ENCODE results near the gene NEK1.

NEK1 gene

GRCh38 chr4:169622566-169622965, 10.2 kb upstream of the NEK1 start:
- H3K4me3 ChIP-seq (ENCODE audit: low read length): peak overlapping the region; percentile 83

GRCh38 chr4:169621731-169622492, 9.5 kb upstream of the NEK1 start:
- TF ChIP-seq EZH2phosphoT487 (IDR thresholded peaks at IDR 0.05; ENCODE audit: low read depth) (no peak), CTCF (IDR thresholded peaks at IDR 0.05; ENCODE audit: low read depth, low read length) (no peak)
- peak overlapping the region; percentile 94 for H3K4me2 ChIP-seq (ENCODE audit: low read length)
- H3K36me3 ChIP-seq (replicated peaks; ENCODE audit: low read depth, low read length): no peaks in the 10 kb centered on the region
- H3K4me1 ChIP-seq (ENCODE audit: low read length): peaks cover 16% of the 10 kb centered on the region
- H3K4me3 ChIP-seq (ENCODE audit: low read length): peak overlapping the region; percentile 83
- H3K27ac ChIP-seq (ENCODE audit: low read length): no peak overlapping the region
- H2AFZ ChIP-seq (ENCODE audit: low read depth, low read length): no peak overlapping the region
- H4K20me1 ChIP-seq (ENCODE audit: insufficient read depth, low read length): peaks cover 20% of the 10 kb centered on the region; the same call in 1 of the 2 replicates
- no peaks in the 10 kb centered on the region for H3K9me3 ChIP-seq (ENCODE audit: insufficient read depth, low read length)
- no peaks in the 10 kb centered on the region for H3K27me3 ChIP-seq (ENCODE audit: low read depth, low read length)
- H3K9ac ChIP-seq (ENCODE audit: low read length): peak overlapping the region; percentile 91
- H3K79me2 ChIP-seq (ENCODE audit: low read length): peaks cover 64% of the 10 kb centered on the region

More at GRCh38 chr4:169622566-169622965, 10.2 kb upstream of the NEK1 start:
- Histone ChIP-seq H3K9me3 (ENCODE audit: insufficient read depth, low read length) (no peaks in the 10 kb centered on the region), H3K4me2 (ENCODE audit: low read length) (peak overlapping the region; percentile 94), H4K20me1 (ENCODE audit: insufficient read depth, low read length) (peaks cover 25% of the 10 kb centered on the region), H2AFZ (ENCODE audit: low read depth, low read length) (no peak overlapping the region), H3K36me3 (replicated peaks; ENCODE audit: low read depth, low read length) (no peaks in the 10 kb centered on the region), H3K4me1 (ENCODE audit: low read length) (peaks cover 19% of the 10 kb centered on the region), H3K27ac (ENCODE audit: low read length) (no peak overlapping the region), H3K79me2 (ENCODE audit: low read length) (peaks cover 70% of the 10 kb centered on the region), H3K27me3 (ENCODE audit: low read depth, low read length) (no peaks in the 10 kb centered on the region), H3K9ac (ENCODE audit: low read length) (peak overlapping the region; percentile 91; the same call in 1 of the 2 replicates)
- TF ChIP-seq EZH2phosphoT487 (IDR thresholded peaks at IDR 0.05; ENCODE audit: low read depth) (no peak), CTCF (IDR thresholded peaks at IDR 0.05; ENCODE audit: low read depth, low read length) (no peak)

- Histone ChIP-seq H2AFZ (ENCODE audit: low read depth, low read length) (peak overlapping the region; percentile 73), H4K20me1 (ENCODE audit: insufficient read depth, low read length) (peaks cover 12% of the 10 kb centered on the region; the same call in 1 of the 2 replicates), H3K4me1 (ENCODE audit: low read length) (peaks cover 16% of the 10 kb centered on the region), H3K79me2 (ENCODE audit: low read length) (peaks cover 55% of the 10 kb centered on the region), H3K9ac (ENCODE audit: low read length) (peak overlapping the region; percentile 91), H3K27me3 (ENCODE audit: low read depth, low read length) (no peaks in the 10 kb centered on the region), H3K4me2 (ENCODE audit: low read length) (peak overlapping the region; percentile 94), H3K36me3 (replicated peaks; ENCODE audit: low read depth, low read length) (no peaks in the 10 kb centered on the region), H3K27ac (ENCODE audit: low read length) (peak overlapping the region; percentile 71), H3K4me3 (ENCODE audit: low read length) (peak overlapping the region; percentile 83), H3K9me3 (ENCODE audit: insufficient read depth, low read length) (no peaks in the 10 kb centered on the region)
- TF ChIP-seq EZH2phosphoT487 (IDR thresholded peaks at IDR 0.05; ENCODE audit: low read depth) (no peak), CTCF (IDR thresholded peaks at IDR 0.05; ENCODE audit: low read depth, low read length) (no peak)
Measured at GRCh38 chr4:169620880-169621248, 8.5 kb upstream of the NEK1 start.

- Histone ChIP-seq H2AFZ (ENCODE audit: low read depth, low read length) (peak within 1 kb of the TSS; percentile 90), H3K27me3 (ENCODE audit: low read depth, low read length) (no peaks in the 10 kb centered on the region), H3K9me3 (ENCODE audit: insufficient read depth, low read length) (no peaks in the 10 kb centered on the region), H3K36me3 (replicated peaks; ENCODE audit: low read depth, low read length) (no peaks in the 10 kb centered on the region), H4K20me1 (ENCODE audit: insufficient read depth, low read length) (peaks cover 9% of the 10 kb centered on the region; the same call in 1 of the 2 replicates), H3K9ac (ENCODE audit: low read length) (peak within 1 kb of the TSS; percentile 91), H3K27ac (ENCODE audit: low read length) (peak within 1 kb of the TSS; percentile 71), H3K79me2 (ENCODE audit: low read length) (peaks cover 49% of the 10 kb centered on the region), H3K4me1 (ENCODE audit: low read length) (peaks cover 20% of the 10 kb centered on the region), H3K4me2 (ENCODE audit: low read length) (peak within 1 kb of the TSS; percentile 94), H3K4me3 (ENCODE audit: low read length) (peak within 1 kb of the TSS; percentile 83)
- no peak for TF ChIP-seq EZH2phosphoT487 (IDR thresholded peaks at IDR 0.05; ENCODE audit: low read depth)
- TF ChIP-seq CTCF (IDR thresholded peaks at IDR 0.05; ENCODE audit: low read depth, low read length): no peak
Measured at GRCh38 chr4:169619958-169620879, 7.8 kb upstream of the NEK1 start, which contains the start of gene CLCN3. CLCN3 (plus strand) TSS chr4:169620578; CDS start chr4:169635929, 15,351 bp downstream.
